Measurements from ENCODE around the gene SH3PXD2A. TPM values are rescaled to one million over a fixed set of nuclear protein-coding genes. Genes with fewer than 3 reads are reported as not detected.

SH3PXD2A gene
- total and polyA plus RNA-seq, 2 donors (not counting 1 experiment from before 2014, with no cell fraction given), result 3.2 to 33.5 TPM

- Histone ChIP-seq H3K4me3 (ENCODE audit: control extremely low read depth in 1 of 5, extremely low read depth in 1 of 5, insufficient read depth in 1 of 5, low read depth in 2 of 5, low read length in 4 of 5) (no peak overlapping the region), H3K36me3 (replicated peaks in 1 of 2; ENCODE audit: control extremely low read depth in 1 of 2, control insufficient read depth in 1 of 2, extremely low read depth in 1 of 2, insufficient read depth in 2 of 2, low read length in 1 of 2) (no peaks in the 10 kb centered on the region), H3K9ac (ENCODE audit: low read length) (no peak overlapping the region), H3K27me3 (replicated peaks in 1 of 4; ENCODE audit: control extremely low read depth in 1 of 4, control insufficient read depth in 3 of 4, insufficient read depth in 4 of 4, low read length in 3 of 4) (no peaks in the 10 kb centered on the region), H3K4me2 (replicated peaks; ENCODE audit: low read depth, low read length, poor library complexity, severe bottlenecking) (no peak overlapping the region), H3K79me2 (ENCODE audit: control insufficient read depth, insufficient read depth, low read length) (no peaks in the 10 kb centered on the region), H4K20me1 (ENCODE audit: control insufficient read depth, insufficient read depth, low read length, poor library complexity, severe bottlenecking) (no peaks in the 10 kb centered on the region), H2AFZ (ENCODE audit: insufficient read depth, low read depth, low read length, poor library complexity, severe bottlenecking) (no peak overlapping the region), H3K9me3 (ENCODE audit: control extremely low read depth in 1 of 3, control insufficient read depth in 2 of 3, insufficient read depth in 1 of 3, low read length in 2 of 3) (no peaks in the 10 kb centered on the region), H3K27ac (ENCODE audit: low read length in 2 of 2) (no peak overlapping the region), H3K4me1 (ENCODE audit: control insufficient read depth in 2 of 2, insufficient read depth in 2 of 2, low read length in 2 of 2) (peaks cover 3 to 7% of the 10 kb centered on the region in 2 donors)
- Mint-ChIP-seq H3K4me3 (no peak overlapping the region), H3K9me3 (ENCODE audit: insufficient read depth) (no peaks in the 10 kb centered on the region), H3K27ac (no peak overlapping the region), H3K4me1 (peaks cover 4% of the 10 kb centered on the region), H3K27me3 (peaks cover 9% of the 10 kb centered on the region)
- CTCF ChIA-PET, result no interaction called here
- no peak for DNase-seq
- ATAC-seq (ENCODE audit: low read depth), result no peak
- no peak for TF ChIP-seq EZH2 (IDR thresholded peaks at IDR 0.05; ENCODE audit: borderline replicate concordance, insufficient read depth, low read depth, low read length, poor library complexity, severe bottlenecking)
- TF ChIP-seq, protein P1, sequence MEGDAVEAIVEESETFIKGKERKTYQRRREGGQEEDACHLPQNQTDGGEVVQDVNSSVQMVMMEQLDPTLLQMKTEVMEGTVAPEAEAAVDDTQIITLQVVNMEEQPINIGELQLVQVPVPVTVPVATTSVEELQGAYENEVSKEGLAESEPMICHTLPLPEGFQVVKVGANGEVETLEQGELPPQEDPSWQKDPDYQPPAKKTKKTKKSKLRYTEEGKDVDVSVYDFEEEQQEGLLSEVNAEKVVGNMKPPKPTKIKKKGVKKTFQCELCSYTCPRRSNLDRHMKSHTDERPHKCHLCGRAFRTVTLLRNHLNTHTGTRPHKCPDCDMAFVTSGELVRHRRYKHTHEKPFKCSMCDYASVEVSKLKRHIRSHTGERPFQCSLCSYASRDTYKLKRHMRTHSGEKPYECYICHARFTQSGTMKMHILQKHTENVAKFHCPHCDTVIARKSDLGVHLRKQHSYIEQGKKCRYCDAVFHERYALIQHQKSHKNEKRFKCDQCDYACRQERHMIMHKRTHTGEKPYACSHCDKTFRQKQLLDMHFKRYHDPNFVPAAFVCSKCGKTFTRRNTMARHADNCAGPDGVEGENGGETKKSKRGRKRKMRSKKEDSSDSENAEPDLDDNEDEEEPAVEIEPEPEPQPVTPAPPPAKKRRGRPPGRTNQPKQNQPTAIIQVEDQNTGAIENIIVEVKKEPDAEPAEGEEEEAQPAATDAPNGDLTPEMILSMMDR (IDR thresholded peaks at IDR 0.05), result no peak
- no CpG with 5 or more reads among the region's 4 CpGs for WGBS (ENCODE audit: insufficient coverage)
- POLR2A ChIA-PET, result no interaction called here
- intact Hi-C loops (cut with micrococcal nuclease), result no loop called here
Observed at GRCh38 chr10:103795634-103796270, 59.6 kb downstream of the SH3PXD2A start.

DNA sequence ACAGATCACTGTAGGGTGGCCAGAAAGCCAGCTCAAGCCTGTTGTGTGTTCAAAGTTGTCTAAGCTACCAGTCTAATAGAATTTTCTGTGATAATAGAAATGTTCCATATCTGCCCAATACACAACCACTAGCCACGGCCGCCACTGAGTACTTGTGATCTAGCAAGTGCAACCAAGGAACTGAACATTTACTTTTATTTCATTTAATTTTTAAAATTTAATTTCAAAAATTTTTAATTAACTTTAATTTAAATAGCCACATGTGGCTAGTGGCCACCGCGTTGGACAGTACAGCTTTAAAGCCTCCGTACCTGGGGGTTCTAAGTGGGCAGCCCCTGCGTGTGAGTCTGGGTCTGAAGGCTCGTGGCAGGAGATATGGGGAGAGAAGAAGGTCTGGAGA, 60.4 kb downstream of the SH3PXD2A start:
- no peak overlapping the region for H3K27ac Mint-ChIP-seq
- intact Hi-C loops (cut with micrococcal nuclease), result no loop called here
- H3K9me3 Mint-ChIP-seq (ENCODE audit: insufficient read depth), result no peaks in the 10 kb centered on the region
- peaks cover under 1% of the 10 kb centered on the region for H3K4me1 Mint-ChIP-seq
- Histone ChIP-seq H3K27ac (ENCODE audit: low read length in 2 of 2) (no peak overlapping the region), H3K36me3 (replicated peaks in 1 of 2; ENCODE audit: control extremely low read depth in 1 of 2, control insufficient read depth in 1 of 2, extremely low read depth in 1 of 2, insufficient read depth in 2 of 2, low read length in 1 of 2) (no peaks in the 10 kb centered on the region), H2AFZ (ENCODE audit: insufficient read depth, low read depth, low read length, poor library complexity, severe bottlenecking) (no peak overlapping the region), H3K4me1 (ENCODE audit: control insufficient read depth in 2 of 2, insufficient read depth in 2 of 2, low read length in 2 of 2) (no peaks in the 10 kb centered on the region), H3K4me2 (replicated peaks; ENCODE audit: low read depth, low read length, poor library complexity, severe bottlenecking) (no peak overlapping the region), H3K9ac (ENCODE audit: low read length) (no peak overlapping the region), H3K79me2 (ENCODE audit: control insufficient read depth, insufficient read depth, low read length) (no peaks in the 10 kb centered on the region), H3K9me3 (ENCODE audit: control extremely low read depth in 1 of 3, control insufficient read depth in 2 of 3, insufficient read depth in 1 of 3, low read length in 2 of 3) (no peaks in the 10 kb centered on the region), H3K27me3 (replicated peaks in 1 of 4; ENCODE audit: control extremely low read depth in 1 of 4, control insufficient read depth in 3 of 4, insufficient read depth in 4 of 4, low read length in 3 of 4) (no peaks in the 10 kb centered on the region), H4K20me1 (ENCODE audit: control insufficient read depth, insufficient read depth, low read length, poor library complexity, severe bottlenecking) (no peaks in the 10 kb centered on the region), H3K4me3 (ENCODE audit: control extremely low read depth in 1 of 5, extremely low read depth in 1 of 5, insufficient read depth in 1 of 5, low read depth in 2 of 5, low read length in 4 of 5) (no peak overlapping the region)
- CTCF ChIA-PET, result no interaction called here
- DNase-seq, result no peak
- WGBS (ENCODE audit: insufficient coverage), result 90% methylated on average over 5 of the region's 7 CpGs
- peaks cover 11% of the 10 kb centered on the region for H3K27me3 Mint-ChIP-seq
- no peak for ATAC-seq (ENCODE audit: low read depth)
- TF ChIP-seq EZH2 (IDR thresholded peaks at IDR 0.05; ENCODE audit: borderline replicate concordance, insufficient read depth, low read depth, low read length, poor library complexity, severe bottlenecking), result no peak
- TF ChIP-seq, protein P1 (IDR thresholded peaks at IDR 0.05), result no peak
- H3K4me3 Mint-ChIP-seq, result no peak overlapping the region
- POLR2A ChIA-PET, result no interaction called here
